Measurements from ENCODE around the gene ANKRD55.
A peak's percentile ranks its signal among the peaks of the same experiment; 100 is the strongest.
"Not testable (repeated sequence)": the region's sequence is repeated elsewhere in the genome, so short reads cannot be mapped to it uniquely, and the experiment has no call there.

ANKRD55 gene

DNA sequence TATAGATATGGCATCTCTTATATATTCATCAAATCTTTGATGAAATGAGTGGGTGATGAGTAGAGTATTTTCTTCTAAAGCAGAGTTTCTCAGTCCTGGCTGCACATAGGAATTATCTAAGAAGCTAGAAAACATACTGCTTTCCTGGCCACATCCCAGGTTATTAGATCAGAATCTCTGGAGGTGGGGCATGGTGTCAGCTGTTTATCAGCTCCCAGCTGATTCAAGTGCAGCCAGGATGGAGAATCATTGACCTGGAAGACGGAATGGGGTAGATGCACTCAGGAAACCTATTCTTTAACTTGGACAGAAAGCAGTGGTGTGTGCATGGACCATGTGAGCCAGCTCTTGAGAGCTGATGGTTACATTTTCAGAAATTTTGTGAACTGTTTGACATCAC, 130.2 kb downstream of the ANKRD55 start:
- no peak for DNase-seq (ENCODE audit: low read depth in 2 of 2)

DNA sequence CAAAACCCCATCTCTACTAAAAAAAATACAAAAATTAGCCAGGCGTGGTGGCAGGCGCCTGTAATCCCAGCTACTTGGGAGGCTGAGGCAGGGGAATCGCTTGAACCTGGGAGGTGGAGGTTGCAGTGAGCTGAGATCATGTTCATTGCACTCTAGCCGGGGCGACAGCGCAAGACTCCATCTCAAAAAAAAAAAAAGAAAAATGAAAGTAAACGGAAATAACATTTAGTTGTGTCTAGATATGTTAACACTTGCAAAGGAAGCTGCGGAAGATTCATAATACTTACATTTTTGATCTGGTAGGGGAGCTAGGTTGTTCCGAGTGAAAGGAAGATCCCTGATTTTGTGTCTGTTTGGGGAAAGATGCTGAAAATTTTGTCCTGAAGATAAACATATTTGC, 130.9 kb downstream of the ANKRD55 start:
- not testable (repeated sequence) for DNase-seq (ENCODE audit: low read depth in 2 of 2)

DNA sequence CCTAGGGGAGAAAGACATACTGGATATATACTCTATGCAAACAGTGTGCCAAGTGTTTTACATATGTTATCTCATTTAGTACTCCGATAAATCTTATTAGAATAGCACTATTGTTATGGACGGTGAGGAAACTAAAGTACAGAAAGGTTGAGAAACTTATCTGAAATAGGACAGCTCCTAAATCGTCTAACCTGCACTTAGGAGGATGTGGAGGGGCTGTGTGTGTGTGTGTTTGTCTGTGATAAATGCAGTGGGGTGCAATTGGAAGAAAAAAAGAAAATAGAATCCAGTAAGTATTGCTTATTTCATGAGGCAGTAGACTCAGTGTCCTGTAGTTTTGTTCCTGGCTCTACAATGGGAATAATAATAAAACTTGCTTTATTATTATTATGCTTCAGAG, 131.9 kb downstream of the ANKRD55 start:
- DNase-seq (ENCODE audit: low read depth in 2 of 2): no peak

DNA sequence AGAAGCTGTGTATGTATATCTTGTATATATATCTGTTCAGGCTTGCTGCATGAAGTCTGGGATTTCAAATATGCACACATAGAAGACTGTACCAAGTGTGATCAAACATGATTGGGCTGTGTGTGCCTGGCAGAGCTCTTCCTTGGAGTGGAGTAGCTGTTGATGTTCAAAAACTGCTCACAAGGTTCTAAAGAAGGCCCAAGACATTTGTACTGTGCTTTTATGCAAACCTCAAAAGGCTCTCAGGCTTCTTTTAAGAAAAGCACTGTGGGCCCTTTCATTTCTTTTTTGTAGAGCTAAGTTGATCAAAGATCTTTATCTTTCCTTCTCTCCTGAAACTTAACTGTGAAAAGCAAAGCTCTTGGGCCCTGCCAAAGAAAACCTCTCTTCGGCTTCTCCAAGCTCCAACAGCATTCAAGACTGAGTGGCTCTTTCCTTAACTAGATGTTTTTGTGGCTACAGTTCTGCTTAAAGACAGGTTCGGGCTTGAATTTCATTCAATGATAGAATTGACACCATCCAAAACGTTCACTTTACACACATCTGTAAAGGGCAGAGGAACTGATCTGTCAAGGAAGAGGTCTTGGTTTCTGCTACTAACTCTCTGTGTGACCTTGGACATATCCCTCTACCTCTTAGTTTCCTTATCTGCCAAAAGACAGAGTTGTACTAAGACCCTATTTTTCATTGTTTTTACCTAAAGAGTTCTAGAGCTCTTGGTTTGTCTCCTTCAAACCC, 132.5 kb downstream of the ANKRD55 start:
- DNase-seq (ENCODE audit: low read depth in 2 of 2): no peak

DNA sequence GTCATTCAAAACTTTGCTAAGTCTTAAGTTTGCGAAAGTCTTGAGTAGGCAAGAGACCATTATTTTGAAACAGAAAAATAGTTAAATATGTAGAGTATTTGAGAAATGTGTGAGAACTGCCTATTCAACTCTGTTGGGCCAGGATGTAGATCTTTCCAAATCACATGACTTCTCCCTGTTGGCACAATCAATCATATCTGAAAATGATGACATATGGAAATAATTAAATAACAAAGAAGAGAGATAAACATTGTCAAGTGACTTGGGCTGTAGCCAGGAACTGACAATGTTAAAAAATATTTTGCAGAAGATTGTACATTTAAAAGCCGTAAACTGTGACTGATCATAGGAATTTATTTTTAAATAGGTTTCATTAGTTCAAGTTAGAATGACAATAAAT, 133.8 kb downstream of the ANKRD55 start:
- DNase-seq (ENCODE audit: low read depth in 2 of 2): no peak

DNA sequence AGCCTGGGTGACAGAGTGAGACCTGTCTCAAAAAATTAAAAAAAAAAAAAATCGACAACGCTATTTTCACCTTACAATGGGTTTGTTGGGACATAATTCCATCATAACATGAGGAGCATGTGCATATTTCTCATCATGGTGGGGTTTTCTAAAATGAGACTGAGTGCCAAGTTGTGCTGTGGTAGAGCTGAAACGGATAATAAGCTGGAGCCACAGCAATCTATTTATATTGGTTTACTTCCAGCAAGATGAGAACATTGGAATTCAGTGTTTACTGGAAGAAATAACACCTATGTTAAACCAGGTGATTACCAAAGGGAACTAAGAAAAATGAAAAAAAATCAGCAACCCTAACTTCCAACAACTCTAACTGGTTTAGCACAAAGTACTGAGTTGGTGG, 136.1 kb downstream of the ANKRD55 start:
- no peak for DNase-seq (ENCODE audit: low read depth in 2 of 2)

DNA sequence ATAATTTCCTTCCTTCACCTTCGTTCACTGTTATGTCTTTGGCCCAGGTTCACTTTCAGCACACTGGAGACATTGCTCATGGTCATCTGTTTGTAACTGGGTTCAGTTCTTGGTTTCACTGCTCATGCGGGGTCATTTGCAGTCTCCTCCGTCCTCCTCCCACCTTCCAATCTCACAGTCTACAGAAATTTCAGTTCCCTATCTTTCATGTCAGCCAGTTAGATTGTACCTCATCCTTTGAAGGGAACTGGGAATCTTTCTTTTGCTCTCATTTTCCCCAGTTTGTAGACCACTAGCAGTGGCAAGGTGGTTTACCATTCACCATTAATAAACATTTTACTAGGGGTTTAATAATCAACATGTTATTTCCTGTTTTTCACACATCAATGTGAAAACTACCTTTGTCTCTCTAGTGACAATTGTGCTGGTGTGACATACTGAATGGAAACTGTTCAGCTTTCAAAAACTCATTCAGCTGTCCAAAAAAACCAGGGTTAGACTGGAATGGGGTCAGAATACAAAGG, 137.5 kb downstream of the ANKRD55 start:
- DNase-seq (ENCODE audit: low read depth in 2 of 2): no peak

DNA sequence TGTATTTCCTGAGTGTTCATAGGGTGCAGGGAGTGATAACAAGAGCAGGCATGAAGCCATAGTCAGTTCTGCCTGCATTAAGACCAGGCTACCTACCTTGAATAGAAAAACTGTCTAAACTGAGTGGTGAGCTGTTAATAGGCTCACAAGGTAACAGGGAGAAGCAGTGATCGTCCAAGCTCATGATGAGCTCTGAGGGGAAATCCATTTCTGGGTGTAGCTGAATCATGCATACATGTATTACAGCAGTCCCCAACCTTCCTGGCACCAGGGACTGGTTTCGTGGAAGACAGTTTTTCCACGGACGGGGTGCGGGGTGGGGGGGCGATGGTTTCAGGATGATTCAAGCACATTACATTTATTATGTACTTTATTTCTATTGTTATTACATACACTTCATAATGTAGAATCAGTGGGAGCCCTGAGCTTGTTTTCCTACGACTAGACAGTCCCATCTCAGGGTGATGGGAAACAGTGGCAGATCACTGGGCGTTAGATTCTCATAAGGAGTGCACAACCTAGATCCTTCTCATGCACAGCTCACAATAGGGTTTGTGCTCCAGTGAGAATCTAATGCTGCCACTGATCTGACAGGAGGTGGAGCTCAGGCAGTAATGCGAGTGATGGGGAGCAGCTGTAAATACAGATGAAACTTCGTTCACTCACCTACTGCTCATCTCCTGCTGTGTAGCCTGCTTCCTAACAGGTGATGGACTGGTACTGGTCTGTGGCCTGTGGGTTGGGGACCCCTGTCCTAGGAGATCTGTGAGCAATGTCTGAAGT, 138.4 kb downstream of the ANKRD55 start:
- DNase-seq (ENCODE audit: low read depth in 2 of 2): peak; percentile 62 to 64

DNA sequence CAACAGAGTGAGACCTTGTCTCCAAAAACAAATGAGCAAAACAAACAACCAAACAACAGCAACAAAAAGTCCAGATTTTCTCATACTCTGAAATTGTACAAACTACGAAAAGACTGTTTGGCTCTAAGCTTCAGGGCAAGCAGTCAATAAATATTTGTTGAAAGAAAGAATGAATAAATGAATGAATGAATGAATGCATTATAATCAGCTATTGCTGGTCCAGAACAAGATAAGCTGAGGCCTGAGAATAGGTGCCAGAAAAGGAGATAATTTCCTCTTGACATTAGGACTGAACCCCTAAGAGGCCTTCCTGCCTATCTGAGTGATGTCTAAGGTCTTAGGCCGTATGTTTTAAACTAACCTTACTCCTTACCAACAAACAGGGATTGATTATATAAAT, 139.2 kb downstream of the ANKRD55 start:
- no peak for DNase-seq (ENCODE audit: low read depth in 2 of 2)

DNA sequence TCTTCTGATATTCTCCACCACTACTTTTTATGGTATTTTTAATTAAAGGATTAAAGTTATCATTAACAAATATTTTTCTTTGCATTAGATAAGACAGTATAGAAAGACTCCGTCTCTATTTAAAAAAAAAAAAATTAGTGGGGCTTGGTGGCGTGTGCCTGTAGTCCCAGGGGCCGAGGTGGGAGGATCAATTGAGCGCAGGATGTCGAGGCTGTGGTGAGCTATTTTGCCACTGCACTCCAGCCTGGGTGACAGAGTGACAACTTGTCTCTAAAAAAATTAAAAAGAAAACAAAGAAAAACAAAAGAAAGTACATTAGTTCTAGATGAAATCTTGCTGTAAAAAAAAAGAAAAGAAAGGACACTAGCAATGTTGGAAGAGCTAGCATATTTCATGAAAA, 141.0 kb downstream of the ANKRD55 start:
- no peak for DNase-seq (ENCODE audit: low read depth in 2 of 2)

DNA sequence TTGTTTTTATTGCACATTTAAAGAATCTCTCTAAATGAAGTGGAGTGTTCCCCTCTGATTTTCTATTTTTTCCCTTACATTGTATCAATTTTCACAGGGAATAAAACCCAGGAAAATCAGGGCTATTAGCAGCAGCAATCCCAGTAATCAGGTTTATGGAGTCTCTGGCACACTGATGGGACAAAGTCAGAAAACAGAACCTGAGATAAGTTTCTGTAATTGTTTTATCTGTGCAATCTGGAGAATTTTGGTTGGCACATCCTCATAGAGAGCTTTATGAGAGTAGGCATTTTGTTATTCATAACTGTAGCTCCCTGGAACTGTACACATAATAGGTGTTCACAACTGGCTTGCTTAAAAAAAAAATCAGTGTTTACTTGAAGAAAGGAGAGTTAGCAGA, 141.5 kb downstream of the ANKRD55 start:
- DNase-seq (ENCODE audit: low read depth in 2 of 2): no peak

DNA sequence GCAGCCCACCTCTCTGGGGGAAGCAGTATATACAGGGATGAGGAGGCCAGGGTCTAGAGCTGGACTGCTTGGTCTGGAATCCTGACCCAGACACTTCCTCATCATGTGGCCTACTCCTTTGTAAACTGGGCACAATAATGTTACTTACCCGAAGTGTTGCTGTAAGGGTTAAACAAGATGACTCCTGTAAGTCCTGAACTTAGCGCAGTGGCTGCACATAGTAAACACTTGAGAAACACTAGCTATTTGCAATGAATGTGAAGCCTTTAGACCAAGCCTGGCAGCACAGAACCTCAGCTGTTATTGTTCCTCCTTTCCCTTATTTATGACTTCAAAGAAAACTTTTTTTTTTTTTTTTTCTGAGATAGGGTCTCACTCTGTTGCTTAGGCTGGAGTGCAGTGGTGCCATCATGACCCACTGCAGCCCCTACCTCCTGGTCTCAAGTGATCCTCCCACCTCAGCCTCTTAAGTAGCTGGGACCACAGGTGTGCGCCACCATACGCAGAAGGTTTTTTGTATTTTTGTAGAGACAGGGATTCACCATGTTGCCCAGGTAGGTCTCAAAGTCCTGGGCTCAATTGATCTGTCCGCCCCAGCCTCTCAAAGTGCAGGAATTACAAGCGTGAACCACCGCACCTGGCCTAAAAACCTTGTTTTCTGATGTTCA, 142.2 kb downstream of the ANKRD55 start:
- DNase-seq (ENCODE audit: low read depth in 2 of 2): no peak

DNA sequence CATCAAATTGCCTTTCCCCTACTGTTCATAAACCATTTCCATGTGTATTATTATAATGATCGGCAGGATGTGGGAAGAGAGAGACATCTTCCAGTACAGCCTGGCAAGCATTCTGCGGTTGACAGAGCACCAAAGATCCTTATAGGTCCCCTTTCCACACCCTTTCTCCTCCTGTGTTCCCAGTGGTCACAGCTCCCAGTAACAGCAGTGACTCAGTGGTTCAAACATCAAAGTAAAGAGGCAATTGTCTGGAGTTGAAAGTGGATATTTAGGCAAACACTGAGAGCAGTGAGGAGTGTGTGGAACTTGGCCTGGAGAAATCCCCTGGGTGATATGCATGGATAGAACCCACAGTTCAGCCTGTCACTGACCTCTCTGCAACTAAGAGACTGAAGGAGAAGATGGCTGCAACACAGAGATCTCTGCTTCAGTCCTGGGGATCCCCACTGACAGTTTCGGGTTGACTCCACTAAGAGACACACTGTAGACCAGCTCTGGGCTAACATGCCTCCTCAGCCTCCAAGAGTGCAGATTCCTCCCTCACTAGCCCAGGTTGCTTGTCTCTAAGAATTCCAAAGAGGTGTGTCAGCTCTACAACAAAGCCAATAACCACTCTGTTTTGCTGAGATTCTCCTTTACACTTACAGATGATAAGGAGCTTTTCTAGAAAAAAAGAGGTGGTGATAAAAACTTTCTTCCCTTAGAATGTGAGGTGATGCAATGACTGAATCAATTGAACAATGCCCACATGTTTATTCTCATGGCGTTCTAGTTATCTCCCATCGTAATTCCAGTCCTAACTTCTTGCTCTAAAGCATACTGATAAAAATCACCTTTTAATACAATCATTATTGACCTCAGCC, 143.9 kb downstream of the ANKRD55 start:
- no peak for DNase-seq (ENCODE audit: low read depth in 2 of 2)

DNA sequence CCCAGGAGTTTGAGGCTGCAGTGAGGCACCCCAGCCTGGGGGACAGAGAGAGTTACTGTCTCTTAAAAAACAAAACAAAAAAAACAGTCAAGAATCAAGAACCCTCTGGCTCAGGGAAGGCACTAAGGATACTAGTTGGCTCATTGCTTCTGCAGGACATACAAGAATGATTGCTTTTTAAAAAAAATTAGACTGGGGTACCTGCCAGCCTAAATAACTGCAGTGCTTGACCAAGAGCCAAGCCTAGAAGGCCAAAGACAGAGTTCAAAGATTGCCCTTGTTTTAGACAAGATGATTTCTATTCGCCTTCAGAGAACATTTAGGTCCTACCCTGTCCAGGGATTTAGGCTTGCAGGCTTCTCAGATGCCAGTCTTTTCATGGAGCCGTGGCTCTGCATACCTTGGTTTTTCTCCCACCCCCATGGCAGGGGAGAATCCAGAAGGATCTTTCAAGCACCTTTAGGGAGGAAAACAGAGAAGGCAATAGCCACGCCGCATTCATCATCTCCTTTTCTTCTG, 144.6 kb downstream of the ANKRD55 start:
- no peak for DNase-seq (ENCODE audit: low read depth in 2 of 2)

DNA sequence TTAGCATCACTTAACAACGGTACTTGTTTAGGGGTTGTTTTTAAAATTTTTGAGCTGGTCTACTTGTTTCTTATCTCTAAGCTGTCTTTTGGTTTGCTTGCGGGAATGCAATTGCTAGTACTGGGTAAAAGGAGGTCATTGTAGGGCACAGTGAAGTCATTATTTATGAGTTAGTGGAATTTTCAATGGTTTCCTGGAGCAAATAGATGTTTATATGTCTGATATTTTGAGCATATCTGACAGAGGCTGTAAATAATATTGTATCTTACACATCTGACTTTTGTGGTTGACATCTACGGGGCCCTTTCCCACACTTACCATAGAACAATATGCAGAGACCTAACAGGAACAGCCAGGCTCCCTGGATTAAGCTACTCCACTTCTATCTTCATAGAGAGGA, 147.9 kb downstream of the ANKRD55 start:
- no peak for DNase-seq (ENCODE audit: low read depth in 2 of 2)

DNA sequence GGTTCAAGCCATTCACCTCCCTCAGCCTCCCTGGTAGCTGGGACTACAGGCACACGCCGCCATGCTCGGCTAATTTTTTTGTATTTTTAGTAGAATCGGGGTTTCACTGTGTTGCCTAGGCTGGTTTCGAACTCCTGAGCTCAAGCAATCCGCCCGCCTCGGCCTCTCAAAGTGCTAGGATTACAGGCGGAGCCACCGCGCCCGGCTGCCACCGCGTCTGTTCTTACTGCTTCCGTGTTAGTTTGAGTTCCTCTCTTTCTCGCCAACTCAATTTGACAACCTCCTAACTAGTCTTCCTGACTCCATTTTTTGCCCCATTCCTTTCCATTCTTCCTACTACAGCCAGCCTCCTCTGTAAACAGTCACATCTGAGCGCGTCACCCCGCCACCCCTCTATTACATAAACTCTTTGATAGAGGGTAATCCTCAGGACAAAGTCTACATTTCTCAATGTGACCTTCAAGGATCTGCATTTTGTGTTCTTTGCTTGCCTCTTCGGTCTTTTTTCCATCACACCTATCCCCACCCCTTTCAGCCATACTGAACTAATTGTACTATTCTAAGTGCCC, 149.8 kb downstream of the ANKRD55 start:
- DNase-seq (ENCODE audit: low read depth in 2 of 2): no peak

DNA sequence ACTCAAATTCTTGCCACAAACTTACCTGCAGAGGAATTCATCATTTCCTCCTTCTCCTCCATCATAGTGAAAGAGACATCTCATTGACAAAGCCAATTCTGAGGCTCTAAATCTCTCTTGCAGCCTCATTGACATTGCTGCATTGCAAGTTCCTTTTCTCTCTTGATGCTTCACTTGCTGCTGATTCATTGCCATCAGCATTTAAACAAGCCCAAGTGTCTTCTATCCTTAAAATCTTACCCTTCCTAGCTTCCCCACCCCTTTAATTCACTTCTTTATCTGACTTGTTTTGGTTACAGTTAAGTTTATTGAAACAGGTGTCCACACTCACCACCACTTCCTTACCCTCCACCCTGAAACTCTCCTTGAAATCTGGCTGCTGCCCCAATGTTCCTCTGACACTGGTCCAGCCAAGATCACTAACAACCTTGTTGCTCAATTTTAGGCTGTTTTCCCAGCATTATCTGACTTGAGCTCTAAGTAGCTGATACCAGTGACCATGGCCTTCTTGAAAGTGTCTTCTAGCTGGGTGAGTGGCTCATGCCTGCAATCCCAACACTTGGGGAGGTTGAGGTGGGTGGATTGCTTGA, 152.0 kb downstream of the ANKRD55 start:
- not testable (repeated sequence) for DNase-seq (ENCODE audit: low read depth in 2 of 2)

DNA sequence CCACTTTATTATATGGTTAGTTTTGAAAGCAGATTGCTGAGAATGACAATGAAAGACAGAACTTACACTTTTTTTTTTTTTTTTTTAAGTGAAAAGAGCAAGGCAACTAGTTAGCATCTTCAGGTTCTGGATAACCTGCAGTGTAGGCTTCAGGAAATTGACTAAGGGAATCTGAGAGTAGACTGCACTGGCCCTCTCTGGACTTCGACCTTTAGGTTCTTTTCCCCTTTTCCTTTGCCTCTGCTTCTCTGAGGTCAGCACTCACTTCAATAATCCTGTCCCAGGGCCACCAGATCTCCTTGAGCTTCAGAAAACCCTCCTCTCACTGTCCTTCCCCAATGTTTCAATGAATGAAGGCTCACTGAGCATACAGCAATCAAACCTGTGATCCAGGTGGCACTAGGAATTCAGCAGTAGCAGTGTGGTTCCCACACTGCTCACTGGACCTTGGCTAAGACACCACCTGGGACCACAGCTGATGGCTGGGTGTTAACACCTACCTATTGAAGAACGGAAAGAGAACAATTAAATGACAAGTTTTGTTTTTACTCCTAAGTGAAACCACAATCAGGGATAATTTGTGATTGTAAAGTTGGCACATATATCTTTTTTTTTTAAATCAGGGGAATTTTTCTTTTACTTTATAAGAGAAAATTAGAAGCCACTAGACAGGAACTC, 152.6 kb downstream of the ANKRD55 start:
- no peak for DNase-seq (ENCODE audit: low read depth in 2 of 2)

DNA sequence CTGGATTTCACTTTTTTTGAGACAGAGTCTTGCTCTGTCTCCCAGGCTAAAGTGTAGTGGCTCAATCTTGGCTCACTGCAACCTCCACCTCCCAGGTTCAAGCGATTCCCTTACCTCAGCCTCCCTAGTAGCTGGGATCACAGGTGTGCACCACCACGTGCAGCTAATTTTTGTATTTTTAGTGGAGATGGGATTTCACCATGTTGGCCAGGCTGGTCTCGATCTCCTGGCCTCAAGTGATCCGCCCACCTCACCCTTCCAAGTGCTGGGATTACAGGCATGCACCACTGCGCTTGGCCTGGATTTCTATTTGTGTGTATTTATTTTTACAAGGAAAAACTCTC, 154.0 kb downstream of the ANKRD55 start:
- not testable (repeated sequence) for DNase-seq (ENCODE audit: low read depth in 2 of 2)
